ENCODE data around the gene FGFR3. TPM values are rescaled to one million over a fixed set of nuclear protein-coding genes. Genes with fewer than 3 reads are reported as not detected.

FGFR3 gene
- polyA plus RNA-seq, 1 of the 3 experiments (the other 2 are of a cell fraction): 1.1 TPM

DNA sequence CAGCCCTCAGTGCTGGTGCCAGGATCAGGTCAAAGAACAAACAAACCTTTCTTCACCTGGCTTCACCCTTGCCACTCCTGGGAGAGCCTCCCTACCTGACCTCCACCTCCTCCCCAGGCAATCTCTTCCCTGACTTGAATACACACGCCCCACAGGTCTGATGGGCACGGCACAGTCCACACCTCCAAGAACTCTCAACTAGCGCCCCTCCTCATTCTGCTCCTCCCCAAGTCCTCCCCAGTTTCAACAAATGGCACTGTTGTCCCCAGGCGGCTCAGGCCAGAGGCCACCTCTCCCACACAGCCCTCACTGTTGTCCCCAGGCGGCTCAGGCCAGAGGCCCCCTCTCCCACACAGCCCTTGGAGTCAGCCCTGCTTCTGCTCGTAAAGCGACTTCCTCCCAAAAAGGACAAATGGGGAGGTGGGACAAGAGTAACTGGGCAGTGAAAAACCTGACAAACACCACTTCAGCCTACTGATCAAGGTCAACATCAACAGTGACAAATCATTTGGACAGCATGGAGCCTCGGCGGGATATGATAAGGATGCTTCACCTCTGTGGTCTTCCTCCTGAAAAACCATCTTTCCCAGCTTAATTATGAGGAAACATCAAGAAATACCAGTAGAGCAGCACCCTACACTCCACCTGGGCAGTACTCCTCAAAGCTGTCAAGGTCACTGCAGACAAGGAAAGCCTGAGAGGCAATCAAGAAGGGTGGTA lies 60.0 kb downstream of the FGFR3 start (continued):
- TF ChIP-seq TAF1 (IDR thresholded peaks at IDR 0.05; ENCODE audit: borderline replicate concordance, low read depth, low read length) (no peak), CHD2 (IDR thresholded peaks at IDR 0.05; ENCODE audit: low read length, partially characterized antibody) (no peak), YY1 (IDR thresholded peaks at IDR 0.05; ENCODE audit: low read depth) (no peak), TEAD4 (IDR thresholded peaks at IDR 0.05; ENCODE audit: borderline replicate concordance, insufficient read depth) (no peak)

DNA sequence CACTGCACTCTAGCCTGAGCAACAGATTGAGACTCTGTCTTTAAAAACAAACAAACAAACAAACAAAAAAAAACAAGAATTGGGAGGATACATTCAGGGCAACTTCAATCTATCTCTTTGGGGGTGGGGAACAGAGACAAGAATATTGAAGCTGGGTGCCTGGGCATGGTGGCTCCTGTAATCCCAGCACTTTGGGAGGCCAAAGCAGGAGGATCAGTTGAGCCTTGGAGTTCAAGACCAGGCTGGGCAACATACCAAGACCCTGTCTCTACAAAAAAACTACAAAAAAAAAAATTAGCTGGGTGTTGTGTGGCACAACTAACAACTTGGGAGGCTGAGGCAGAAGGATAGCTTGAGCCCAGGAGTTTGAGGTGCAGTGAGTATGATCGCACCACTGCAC lies 61.7 kb downstream of the FGFR3 start:
- peaks cover 38% of the 10 kb centered on the region for H4K20me1 ChIP-seq (ENCODE audit: insufficient read depth)
- peaks cover 0 to 13% of the 10 kb centered on the region in 2 experiments; a peak in 1 of 4 replicates for H3K4me1 ChIP-seq (ENCODE audit: control insufficient read depth in 1 of 2, insufficient read depth in 2 of 2, low read depth in 1 of 2, low read length in 1 of 2)
- H3K4me2 ChIP-seq: peak overlapping the region; percentile 100
- H3K36me3 ChIP-seq (replicated peaks in 1 of 2; ENCODE audit: control insufficient read depth in 1 of 2, insufficient read depth in 2 of 2, low read length in 1 of 2): peaks cover 2 to 4% of the 10 kb centered on the region in 2 experiments
- 42% methylated on average over 1 of the region's 1 CpG for WGBS (ENCODE audit: low lambda C conversion rate)
- H3F3A ChIP-seq (replicated peaks; ENCODE audit: insufficient read depth): peaks cover 7% of the 10 kb centered on the region
- H2AFZ ChIP-seq (ENCODE audit: low read depth): no peak overlapping the region
- peak overlapping the region; percentile 89 for H3K9ac ChIP-seq
- ChIA-PET CTCF (interaction anchor here (1.1 to 5.0 kb wide), 4 partner anchors 44 to 56 kb away, joined by 3 to 25 read pairs (median 4); no protein-coding TSS in a partner anchor), POLR2A (no interaction called here)
- H3K27ac ChIP-seq (ENCODE audit: low read depth in 2 of 2, low read length in 1 of 2): no peak overlapping the region
- no peaks in the 10 kb centered on the region for H3K9me2 ChIP-seq
- no peaks in the 10 kb centered on the region for H3K27me3 ChIP-seq (ENCODE audit: insufficient read depth)
- TF ChIP-seq TEAD4 (IDR thresholded peaks at IDR 0.05; ENCODE audit: borderline replicate concordance, insufficient read depth) (no peak), YY1 (IDR thresholded peaks at IDR 0.05; ENCODE audit: low read depth) (no peak), SMC3 (IDR thresholded peaks at IDR 0.05; ENCODE audit: low read depth, low read length) (no peak), GATA2 (CRISPR knock-in tag; IDR thresholded peaks at IDR 0.05) (no peak), FOXM1 (IDR thresholded peaks at IDR 0.05; ENCODE audit: low read depth) (no peak), RCOR1 (IDR thresholded peaks at IDR 0.05; ENCODE audit: low read length) (no peak), FOXJ3 (CRISPR knock-in tag; IDR thresholded peaks at IDR 0.05) (no peak), NRF1 (IDR thresholded peaks at IDR 0.05; ENCODE audit: low read depth, low read length) (no peak), RFX5 (IDR thresholded peaks at IDR 0.05; ENCODE audit: low read length) (no peak), GABPA (IDR thresholded peaks at IDR 0.05; ENCODE audit: low read depth) (no peak), ELF1 (IDR thresholded peaks at IDR 0.05) (no peak), EZH2phosphoT487 (IDR thresholded peaks at IDR 0.05; ENCODE audit: borderline replicate concordance, low read depth) (no peak), SIN3A (IDR thresholded peaks at IDR 0.05; ENCODE audit: borderline replicate concordance, low read depth, low read length) (no peak)
- TF ChIP-seq, protein P1, sequence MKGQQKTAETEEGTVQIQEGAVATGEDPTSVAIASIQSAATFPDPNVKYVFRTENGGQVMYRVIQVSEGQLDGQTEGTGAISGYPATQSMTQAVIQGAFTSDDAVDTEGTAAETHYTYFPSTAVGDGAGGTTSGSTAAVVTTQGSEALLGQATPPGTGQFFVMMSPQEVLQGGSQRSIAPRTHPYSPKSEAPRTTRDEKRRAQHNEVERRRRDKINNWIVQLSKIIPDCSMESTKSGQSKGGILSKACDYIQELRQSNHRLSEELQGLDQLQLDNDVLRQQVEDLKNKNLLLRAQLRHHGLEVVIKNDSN (IDR thresholded peaks at IDR 0.05; ENCODE audit: borderline replicate concordance, low read depth): no peak
- TF ChIP-seq, protein P2, sequence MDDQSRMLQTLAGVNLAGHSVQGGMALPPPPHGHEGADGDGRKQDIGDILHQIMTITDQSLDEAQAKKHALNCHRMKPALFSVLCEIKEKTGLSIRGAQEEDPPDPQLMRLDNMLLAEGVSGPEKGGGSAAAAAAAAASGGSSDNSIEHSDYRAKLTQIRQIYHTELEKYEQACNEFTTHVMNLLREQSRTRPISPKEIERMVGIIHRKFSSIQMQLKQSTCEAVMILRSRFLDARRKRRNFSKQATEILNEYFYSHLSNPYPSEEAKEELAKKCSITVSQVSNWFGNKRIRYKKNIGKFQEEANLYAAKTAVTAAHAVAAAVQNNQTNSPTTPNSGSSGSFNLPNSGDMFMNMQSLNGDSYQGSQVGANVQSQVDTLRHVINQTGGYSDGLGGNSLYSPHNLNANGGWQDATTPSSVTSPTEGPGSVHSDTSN (IDR thresholded peaks at IDR 0.05): no peak
- TF ChIP-seq, protein P3, sequence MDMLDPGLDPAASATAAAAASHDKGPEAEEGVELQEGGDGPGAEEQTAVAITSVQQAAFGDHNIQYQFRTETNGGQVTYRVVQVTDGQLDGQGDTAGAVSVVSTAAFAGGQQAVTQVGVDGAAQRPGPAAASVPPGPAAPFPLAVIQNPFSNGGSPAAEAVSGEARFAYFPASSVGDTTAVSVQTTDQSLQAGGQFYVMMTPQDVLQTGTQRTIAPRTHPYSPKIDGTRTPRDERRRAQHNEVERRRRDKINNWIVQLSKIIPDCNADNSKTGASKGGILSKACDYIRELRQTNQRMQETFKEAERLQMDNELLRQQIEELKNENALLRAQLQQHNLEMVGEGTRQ (IDR thresholded peaks at IDR 0.05; ENCODE audit: borderline replicate concordance, low read depth, low read length): no peak
- TF ChIP-seq, protein P4, sequence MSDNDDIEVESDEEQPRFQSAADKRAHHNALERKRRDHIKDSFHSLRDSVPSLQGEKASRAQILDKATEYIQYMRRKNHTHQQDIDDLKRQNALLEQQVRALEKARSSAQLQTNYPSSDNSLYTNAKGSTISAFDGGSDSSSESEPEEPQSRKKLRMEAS (IDR thresholded peaks at IDR 0.05; ENCODE audit: low read depth): no peak
- TF ChIP-seq, protein P5, sequence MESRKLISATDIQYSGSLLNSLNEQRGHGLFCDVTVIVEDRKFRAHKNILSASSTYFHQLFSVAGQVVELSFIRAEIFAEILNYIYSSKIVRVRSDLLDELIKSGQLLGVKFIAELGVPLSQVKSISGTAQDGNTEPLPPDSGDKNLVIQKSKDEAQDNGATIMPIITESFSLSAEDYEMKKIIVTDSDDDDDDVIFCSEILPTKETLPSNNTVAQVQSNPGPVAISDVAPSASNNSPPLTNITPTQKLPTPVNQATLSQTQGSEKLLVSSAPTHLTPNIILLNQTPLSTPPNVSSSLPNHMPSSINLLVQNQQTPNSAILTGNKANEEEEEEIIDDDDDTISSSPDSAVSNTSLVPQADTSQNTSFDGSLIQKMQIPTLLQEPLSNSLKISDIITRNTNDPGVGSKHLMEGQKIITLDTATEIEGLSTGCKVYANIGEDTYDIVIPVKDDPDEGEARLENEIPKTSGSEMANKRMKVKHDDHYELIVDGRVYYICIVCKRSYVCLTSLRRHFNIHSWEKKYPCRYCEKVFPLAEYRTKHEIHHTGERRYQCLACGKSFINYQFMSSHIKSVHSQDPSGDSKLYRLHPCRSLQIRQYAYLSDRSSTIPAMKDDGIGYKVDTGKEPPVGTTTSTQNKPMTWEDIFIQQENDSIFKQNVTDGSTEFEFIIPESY (IDR thresholded peaks at IDR 0.05; ENCODE audit: borderline replicate concordance, low read depth): no peak
- TF ChIP-seq, protein P6, sequence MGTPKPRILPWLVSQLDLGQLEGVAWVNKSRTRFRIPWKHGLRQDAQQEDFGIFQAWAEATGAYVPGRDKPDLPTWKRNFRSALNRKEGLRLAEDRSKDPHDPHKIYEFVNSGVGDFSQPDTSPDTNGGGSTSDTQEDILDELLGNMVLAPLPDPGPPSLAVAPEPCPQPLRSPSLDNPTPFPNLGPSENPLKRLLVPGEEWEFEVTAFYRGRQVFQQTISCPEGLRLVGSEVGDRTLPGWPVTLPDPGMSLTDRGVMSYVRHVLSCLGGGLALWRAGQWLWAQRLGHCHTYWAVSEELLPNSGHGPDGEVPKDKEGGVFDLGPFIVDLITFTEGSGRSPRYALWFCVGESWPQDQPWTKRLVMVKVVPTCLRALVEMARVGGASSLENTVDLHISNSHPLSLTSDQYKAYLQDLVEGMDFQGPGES (IDR thresholded peaks at IDR 0.05; ENCODE audit: low read depth, low read length): no peak
- H3K79me2 ChIP-seq (ENCODE audit: insufficient read depth): peaks cover 81% of the 10 kb centered on the region
- peak overlapping the region; percentile 76 to 81 for H3K4me3 ChIP-seq (ENCODE audit: low read depth in 2 of 2, low read length in 1 of 2)
- no peaks in the 10 kb centered on the region for H3K9me3 ChIP-seq
- no peak for DNase-seq

Measured in SK-N-SH (cell line).